Measurements from ENCODE around the gene ST3GAL3.

GRCh38 chr1:43882763-43883162 is 175.4 kb downstream of the ST3GAL3 start:
- TF ChIP-seq, protein P1, sequence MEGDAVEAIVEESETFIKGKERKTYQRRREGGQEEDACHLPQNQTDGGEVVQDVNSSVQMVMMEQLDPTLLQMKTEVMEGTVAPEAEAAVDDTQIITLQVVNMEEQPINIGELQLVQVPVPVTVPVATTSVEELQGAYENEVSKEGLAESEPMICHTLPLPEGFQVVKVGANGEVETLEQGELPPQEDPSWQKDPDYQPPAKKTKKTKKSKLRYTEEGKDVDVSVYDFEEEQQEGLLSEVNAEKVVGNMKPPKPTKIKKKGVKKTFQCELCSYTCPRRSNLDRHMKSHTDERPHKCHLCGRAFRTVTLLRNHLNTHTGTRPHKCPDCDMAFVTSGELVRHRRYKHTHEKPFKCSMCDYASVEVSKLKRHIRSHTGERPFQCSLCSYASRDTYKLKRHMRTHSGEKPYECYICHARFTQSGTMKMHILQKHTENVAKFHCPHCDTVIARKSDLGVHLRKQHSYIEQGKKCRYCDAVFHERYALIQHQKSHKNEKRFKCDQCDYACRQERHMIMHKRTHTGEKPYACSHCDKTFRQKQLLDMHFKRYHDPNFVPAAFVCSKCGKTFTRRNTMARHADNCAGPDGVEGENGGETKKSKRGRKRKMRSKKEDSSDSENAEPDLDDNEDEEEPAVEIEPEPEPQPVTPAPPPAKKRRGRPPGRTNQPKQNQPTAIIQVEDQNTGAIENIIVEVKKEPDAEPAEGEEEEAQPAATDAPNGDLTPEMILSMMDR (IDR thresholded peaks at IDR 0.05; ENCODE audit: insufficient read depth, low read depth, low read length): no peak
- TF ChIP-seq EZH2 (IDR thresholded peaks at IDR 0.05; ENCODE audit: insufficient read depth, low read length): no peak

Data from astrocyte (in vitro differentiated cells and primary cell).